HG03521 (cell line): ENCODE measurements around the gene ZNF92.
"Not testable (repeated sequence)": the region's sequence is repeated elsewhere in the genome, so short reads cannot be mapped to it uniquely, and the experiment has no call there.

ENCODE experiments used
- ATAC-seq: cut with Tn5 transposase; IDR thresholded peaks from one replicate; pipeline ENCODE4 v1.9.1; 2021; ENCODE audit warnings: mild to moderate bottlenecking, moderate library complexity; ENCODE audit not compliant: unreplicated experiment

The ZNF92 gene

GRCh38 chr7:65373608-65374351 lies at the start of gene ZNF92:
TSS of gene ZNF92 (plus strand) at chr7:65373855. CDS start at chr7:65373998, 143 bp downstream.
- peak; percentile 99 for ATAC-seq

GRCh38 chr7:65325793-65326432 lies 47.7 kb upstream of the ZNF92 start:
- ATAC-seq = no peak

- no peak for ATAC-seq
Measured at GRCh38 chr7:65338346-65338745, 35.3 kb upstream of the ZNF92 start.

- no peak for ATAC-seq
Measured at GRCh38 chr7:65339257-65339656, 34.4 kb upstream of the ZNF92 start.

- ATAC-seq = no peak
Measured at GRCh38 chr7:65342723-65343629, 30.7 kb upstream of the ZNF92 start.

- ATAC-seq = not testable (repeated sequence)
Measured at GRCh38 chr7:65344541-65344940, 29.1 kb upstream of the ZNF92 start.

GRCh38 chr7:65354263-65354662 lies 19.4 kb upstream of the ZNF92 start:
- ATAC-seq = no peak

- ATAC-seq = no peak
Measured at GRCh38 chr7:65369843-65370242, 3.8 kb upstream of the ZNF92 start.

- ATAC-seq = no peak
Measured at GRCh38 chr7:65371468-65371867, 2.2 kb upstream of the ZNF92 start.

- no peak for ATAC-seq
Measured at GRCh38 chr7:65379318-65379717, 5.7 kb downstream of the ZNF92 start.

GRCh38 chr7:65381742-65382141 lies 8.1 kb downstream of the ZNF92 start:
- no peak for ATAC-seq

- ATAC-seq = no peak
Measured at GRCh38 chr7:65382452-65382851, 8.8 kb downstream of the ZNF92 start.

- no peak for ATAC-seq
Measured at GRCh38 chr7:65387891-65388290, 14.2 kb downstream of the ZNF92 start.

GRCh38 chr7:65390588-65390987 lies 16.9 kb downstream of the ZNF92 start:
- peak; percentile 84 for ATAC-seq

- ATAC-seq = no peak
Measured at GRCh38 chr7:65397730-65398142, 24.1 kb downstream of the ZNF92 start.

GRCh38 chr7:65398671-65399070 lies 25.0 kb downstream of the ZNF92 start:
- ATAC-seq = not testable (repeated sequence)

GRCh38 chr7:65399101-65399500 lies 25.4 kb downstream of the ZNF92 start:
- ATAC-seq = not testable (repeated sequence)

GRCh38 chr7:65404020-65404419 lies 30.4 kb downstream of the ZNF92 start:
- no peak for ATAC-seq

- not testable (repeated sequence) for ATAC-seq
Measured at GRCh38 chr7:65406706-65407105, 33.1 kb downstream of the ZNF92 start.

- no peak for ATAC-seq
Measured at GRCh38 chr7:65409363-65409762, 35.7 kb downstream of the ZNF92 start.

GRCh38 chr7:65411249-65411648 lies 37.6 kb downstream of the ZNF92 start:
- no peak for ATAC-seq
